ENCODE data around the gene OR2A42.
"Not testable (repeated sequence)": the region's sequence is repeated elsewhere in the genome, so short reads cannot be mapped to it uniquely, and the experiment has no call there.

GRCh38 chr7:144193782-144194181, 45.6 kb downstream of the OR2A42 start:
- TF ChIP-seq CTCF (conservative IDR thresholded peaks at IDR 0.05); ZFX (IDR thresholded peaks at IDR 0.05): not testable (repeated sequence)

Measured in C4-2B (cell line).